HG02642 (cell line): ENCODE data around the gene GHITM.
"Not testable (repeated sequence)": the region's sequence is repeated elsewhere in the genome, so short reads cannot be mapped to it uniquely, and the experiment has no call there.

Experiments
- ATAC-seq: cut with Tn5 transposase; IDR thresholded peaks from one replicate; pipeline ENCODE4 v1.9.1; 2021; ENCODE audit warnings: mild to moderate bottlenecking; ENCODE audit not compliant: unreplicated experiment, poor library complexity

The GHITM gene

DNA sequence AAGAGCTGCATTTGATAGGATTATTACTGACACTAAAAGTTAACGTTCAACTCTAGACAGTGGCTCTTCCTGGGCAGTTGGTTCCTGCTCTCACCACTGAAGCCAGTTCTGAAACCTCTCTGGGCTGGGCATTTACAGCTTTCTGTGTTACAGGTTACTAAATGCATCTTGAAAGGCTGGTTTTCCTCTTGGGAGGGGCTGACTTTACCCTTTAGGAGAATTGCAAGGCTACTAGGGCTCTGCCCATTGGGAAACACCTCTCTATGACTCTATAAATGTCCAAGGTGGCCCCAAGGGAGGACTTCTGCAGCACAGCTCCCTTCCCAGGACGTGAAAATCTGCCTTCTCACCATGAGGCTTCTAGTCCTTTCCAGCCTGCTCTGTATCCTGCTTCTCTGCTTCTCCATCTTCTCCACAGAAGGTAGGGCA lies 34.2 kb downstream of the GHITM start, which contains the start of gene GPR15LG:
TSS of gene GPR15LG (plus strand) at position 301 of the 429 bp plus-strand sequence. CDS start at position 352, 51 bp downstream.
- ATAC-seq, result peak; percentile 30

DNA sequence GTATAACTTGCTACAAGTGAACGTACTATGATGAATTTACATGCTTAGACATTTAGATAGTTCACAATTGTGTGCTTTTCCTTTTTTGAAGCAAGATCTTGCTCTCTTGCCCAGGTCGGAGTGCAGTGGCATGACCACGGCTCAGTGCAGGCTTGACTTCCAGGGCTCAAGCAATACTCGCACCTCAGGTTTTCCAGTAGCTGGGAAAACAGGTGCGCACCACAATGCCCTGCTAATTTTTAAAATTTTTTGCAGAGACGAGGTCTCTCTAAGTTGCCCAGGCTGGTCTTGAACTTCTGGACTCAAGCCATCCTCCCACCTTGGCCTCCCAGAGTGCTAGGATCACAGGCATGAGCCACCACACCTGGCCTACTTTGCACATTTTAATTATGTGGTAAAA lies 36.1 kb downstream of the GHITM start:
- no peak for ATAC-seq

DNA sequence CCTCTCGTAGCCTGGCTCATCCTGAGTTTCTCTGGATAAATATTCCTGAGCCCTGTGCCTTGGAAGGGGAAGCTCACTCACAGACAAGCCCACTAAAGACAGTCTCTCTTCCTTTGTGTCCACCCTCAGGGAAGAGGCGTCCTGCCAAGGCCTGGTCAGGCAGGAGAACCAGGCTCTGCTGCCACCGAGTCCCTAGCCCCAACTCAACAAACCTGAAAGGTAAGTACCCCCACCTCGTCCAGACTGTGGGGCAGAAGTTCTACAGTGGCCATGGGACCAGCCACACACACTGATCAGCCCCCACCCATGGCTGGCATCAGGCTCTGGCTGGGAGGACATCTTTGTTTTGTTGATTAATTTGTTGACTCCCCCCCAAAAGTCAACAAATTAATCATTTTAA lies 37.0 kb downstream of the GHITM start:
- ATAC-seq, result no peak

DNA sequence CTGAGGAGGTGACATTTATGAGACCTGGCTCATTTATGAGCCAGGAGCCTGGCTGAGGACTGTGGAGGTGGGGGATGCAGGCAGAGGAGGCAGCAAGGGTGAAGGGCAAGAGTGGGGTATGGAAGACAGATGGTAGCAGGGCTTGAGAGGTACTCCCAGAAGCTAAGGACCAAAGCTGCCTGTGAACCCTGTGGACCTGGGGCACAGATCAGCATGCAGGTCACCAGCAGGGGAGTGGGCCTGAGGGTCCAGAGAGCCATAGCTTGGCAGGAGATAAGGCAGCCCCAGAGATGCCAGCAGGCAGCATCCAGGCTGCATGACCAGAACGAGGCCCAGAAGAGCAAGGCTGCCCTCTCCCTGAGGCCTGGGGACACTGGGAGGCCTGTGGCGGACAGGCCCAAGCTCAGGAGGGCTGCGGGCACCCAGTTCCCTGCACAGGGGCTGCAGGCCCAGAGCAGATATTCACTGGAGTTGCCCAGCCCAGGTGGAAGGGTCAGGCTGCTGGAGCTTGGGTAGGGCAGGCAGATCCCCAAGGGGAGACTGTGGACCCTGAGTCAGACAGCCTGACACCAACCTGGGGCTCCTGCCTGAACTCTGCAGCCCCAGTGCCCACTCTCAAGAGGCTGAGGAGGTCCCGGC lies 37.6 kb downstream of the GHITM start:
- no peak for ATAC-seq

DNA sequence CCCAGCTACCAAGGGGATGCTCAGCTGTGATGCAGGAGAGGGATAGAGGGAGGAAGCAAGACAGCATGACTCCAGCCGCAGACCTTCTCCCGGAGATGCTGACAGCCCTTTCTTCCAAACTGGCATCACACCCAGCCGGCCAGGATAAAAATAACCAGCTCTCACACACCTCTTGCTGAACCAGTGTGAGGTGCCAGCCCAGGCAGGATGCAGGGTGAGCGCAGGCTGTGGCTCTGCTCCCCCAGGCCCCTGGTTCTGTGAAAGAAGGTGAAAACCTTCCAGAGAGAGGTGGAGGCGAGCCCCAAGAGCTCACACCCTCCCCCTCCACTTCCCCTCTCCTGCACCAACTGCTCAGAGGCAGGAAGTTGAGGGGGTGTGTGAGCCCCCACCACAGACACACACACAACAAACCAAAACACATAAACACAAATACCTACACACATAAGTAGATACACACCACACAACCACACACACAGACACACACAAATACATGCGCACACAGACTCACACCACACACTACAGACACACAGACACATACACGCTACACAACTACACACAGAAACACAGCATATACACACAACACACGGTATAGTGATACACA lies 38.3 kb downstream of the GHITM start:
- peak; percentile 36 for ATAC-seq

DNA sequence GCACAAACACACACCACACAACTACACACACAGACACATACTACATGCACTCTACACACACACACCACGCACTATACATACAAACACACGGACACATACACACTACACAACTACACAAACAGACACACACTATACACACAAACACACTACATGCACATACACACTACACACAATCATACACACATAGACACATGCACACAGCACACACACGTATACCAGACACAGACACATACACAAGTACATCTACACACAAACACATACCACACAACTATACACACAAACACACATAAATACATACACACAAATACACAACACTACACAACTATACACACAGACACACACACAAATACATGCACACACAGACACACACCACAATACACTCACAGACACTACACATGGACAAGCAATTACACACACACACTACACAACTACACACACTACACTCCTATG lies 38.9 kb downstream of the GHITM start:
- no peak for ATAC-seq

DNA sequence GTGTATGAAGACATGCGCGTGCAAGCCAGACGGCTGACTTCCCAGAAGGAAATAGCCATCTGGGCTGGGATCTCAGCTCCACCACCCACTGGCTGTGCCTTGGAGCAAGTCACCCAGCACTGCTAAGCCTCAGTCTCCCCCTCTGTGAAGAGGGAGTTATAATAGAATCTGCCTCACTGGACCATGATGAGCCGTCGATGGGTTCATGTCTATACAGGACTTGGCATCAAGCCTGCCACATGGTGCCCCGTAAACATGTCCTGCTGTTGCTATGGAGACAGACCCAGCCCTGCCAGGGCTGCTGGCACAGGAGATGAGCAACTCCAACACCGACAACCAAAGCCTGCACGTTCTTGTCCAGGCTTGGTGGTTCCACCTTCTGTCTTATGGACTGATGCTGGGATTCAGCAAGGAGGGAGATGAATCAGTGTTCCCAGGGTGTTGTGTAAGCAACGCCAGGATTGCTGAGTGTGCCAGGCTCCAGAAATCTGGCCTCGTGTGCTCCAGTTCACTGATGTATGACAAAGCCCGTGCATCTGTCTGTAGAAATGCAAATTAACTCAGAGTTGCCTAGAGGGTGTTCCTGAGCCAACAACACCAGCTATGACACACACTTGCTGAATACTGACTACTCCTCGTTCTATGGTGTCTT lies 39.9 kb downstream of the GHITM start:
- ATAC-seq, result peak; percentile 92

DNA sequence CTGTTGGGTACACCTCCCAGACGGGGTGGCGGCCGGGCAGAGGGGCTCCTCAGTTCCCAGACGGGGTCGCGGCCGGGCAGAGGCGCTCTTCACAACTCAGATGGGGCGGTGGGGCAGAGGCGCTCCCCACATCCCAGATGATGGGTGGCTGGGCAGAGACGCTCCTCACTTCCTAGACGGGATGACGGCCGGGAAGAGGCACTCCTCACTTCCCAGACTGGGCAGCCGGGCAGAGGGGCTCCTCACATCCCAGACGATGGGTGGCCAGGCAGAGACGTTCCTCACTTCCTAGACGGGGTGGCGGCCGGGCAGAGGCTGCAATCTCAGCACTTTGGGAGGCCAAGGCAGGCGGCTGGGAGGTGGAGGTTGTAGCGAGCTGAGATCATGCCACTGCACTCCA lies 41.1 kb downstream of the GHITM start:
- ATAC-seq, result not testable (repeated sequence)

DNA sequence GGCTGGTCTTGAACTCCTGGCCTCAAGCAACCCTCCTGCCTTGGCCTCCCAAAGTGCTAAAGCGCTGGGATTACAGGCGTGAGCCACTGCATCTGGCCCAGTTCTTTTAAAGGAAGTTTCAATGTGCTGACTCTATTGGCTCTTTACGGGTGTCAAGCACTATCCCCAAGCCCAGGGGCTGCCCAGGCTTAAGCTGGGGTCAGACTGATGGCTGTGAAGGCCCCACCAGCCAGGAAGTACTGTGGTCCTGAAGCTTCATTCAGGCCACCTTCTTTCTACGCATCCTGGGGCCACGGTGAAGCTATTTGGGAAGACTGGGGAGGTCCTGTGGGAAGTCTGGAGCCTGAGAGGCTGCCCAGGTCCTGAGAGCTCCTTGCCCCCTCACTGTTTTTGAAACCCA lies 42.3 kb downstream of the GHITM start:
- no peak for ATAC-seq

DNA sequence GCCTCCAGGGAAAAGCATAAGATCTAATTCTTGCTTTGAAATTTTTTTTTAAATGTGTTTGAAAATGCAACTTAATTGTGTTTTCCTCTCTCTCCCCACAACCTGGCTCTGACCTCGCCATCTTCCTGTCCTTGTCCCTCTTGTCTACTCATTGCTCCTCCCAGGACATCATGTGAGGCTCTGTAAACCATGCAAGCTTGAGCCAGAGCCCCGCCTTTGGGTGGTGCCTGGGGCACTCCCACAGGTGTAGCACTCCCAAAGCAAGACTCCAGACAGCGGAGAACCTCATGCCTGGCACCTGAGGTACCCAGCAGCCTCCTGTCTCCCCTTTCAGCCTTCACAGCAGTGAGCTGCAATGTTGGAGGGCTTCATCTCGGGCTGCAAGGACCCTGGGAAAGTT lies 45.2 kb downstream of the GHITM start:
- ATAC-seq, result no peak

DNA sequence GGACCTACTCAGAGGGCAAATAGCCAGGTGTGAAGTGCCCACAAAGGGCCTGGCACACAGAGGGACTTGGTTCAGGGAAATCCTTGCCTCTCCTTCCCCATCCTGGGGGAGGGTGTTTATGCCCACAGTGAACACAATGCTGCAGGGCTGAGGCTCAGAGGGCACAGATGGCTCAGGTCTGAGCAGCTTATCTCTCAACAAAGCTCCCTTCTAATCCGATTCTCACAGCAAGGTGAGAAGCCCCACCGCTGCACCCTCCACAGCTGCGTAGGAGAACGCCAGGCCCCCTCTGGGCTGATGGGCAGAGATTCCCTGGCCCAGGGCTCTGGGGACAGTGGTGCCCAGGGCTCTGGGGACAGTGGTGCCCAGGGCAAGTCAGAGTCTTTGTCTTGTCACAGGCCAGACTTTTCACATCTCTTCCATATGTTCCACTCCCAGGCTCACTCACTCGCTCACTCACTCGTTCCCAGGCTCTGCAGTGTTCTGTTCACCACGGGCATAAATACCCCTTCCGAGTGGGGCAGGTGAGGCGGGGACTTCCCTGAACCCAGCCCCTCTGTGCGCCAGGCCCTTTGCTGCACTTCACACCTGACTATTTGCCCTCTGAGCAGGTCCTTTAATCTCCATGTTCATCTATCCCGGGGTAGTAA lies 46.3 kb downstream of the GHITM start:
- ATAC-seq, result no peak

DNA sequence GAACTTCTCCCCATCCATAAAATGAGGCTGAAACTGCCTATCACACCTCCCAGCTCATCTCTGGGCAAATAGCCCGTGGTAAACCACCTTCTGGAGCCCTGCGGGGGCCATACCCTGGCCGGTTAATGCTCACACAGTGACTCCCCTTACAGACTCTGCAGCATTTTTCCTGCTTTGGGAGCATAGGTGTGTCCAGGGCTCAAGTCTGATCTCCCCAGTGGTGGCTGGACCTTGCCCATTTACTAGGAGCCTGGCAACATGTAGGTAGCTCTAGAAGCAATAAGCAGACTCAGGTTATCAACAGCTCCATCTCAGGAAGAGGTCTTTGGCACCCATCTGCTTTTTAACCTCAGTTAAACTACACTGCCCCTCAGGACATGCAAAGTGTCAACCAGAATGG lies 49.5 kb downstream of the GHITM start:
- ATAC-seq, result no peak

DNA sequence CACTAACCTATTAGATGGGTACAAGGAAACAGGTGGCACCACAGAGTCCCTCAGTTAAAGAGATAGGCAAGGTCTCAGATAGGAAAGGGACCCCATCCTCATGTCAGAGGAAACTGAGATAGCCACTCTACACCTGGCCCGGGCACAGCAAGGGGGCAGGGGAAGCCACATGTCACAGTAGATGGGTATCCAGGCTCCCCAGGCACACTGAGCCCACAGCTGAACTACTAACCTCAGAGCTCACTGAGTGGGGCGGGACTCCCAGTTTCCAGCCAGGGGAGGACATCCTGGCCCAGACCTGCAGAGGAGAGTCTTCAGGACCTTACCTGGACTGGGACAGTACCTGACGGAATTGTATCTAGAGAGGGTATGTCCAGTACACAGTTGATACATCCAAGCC lies 51.3 kb downstream of the GHITM start:
- ATAC-seq, result no peak

DNA sequence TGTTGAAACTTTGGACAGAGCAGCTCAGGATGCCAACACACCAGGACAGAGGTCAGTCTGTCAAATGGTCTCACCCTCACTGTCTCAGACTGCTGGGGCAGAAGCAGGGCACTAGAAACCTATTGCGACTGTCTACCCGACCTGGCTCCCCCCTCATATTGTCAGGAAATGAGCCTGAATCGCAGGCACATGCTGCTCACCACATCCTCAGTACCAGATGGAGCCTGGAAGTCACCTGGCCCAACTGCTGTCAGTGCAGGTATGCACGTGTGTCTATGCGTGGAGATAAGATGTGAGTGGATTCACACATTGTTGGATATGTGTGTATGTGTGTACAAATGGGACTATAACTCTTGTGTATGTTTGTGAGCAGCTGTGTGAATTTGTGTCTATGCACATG lies 51.8 kb downstream of the GHITM start:
- ATAC-seq, result no peak

DNA sequence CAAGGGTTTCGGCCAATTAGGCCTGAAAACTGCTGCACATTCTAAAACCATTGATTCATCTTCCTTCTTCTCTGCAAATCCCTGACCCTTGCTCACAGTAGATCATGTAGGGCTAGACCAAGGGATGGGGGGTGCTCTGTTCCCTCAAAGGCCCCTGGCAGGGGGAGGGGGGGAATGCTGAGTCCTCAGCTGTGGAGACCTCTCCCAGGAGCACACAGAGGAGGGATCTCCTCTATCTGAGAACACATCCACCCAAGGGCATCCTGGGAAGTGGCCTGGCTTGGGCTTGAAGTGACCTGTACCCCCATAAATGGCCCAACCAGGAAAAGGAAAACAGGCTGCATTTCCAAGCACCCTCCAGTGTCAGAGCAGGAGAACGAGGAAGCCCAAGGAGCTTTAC lies 54.0 kb downstream of the GHITM start:
- no peak for ATAC-seq

DNA sequence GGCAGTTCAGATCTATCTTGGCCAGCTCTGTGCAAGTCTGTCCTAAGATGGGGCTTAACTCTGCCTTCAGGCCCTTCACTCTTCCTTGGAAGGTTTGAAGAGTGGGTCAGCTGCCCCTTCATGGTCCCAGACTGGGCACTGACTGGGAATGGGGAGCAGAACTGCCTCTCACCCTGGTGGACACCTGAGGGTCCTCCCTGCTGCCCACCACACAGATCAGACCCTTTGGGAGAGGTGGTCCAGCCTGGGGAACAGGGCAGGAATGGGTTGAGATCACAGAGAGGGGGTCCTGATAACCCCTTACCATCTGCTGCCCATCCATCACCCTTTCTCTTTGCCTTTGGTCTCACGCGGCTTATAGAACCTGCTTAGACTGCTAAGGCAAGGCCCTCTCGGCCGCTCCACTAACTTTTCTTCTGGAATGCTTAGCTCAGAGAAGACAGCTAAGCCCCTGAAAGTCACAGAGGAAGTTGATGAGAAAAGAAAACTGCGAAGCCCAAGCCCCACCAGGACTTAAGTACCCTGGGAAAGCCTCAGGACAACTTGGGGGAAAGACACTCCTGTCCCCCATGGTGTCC lies 54.6 kb downstream of the GHITM start:
- no peak for ATAC-seq

DNA sequence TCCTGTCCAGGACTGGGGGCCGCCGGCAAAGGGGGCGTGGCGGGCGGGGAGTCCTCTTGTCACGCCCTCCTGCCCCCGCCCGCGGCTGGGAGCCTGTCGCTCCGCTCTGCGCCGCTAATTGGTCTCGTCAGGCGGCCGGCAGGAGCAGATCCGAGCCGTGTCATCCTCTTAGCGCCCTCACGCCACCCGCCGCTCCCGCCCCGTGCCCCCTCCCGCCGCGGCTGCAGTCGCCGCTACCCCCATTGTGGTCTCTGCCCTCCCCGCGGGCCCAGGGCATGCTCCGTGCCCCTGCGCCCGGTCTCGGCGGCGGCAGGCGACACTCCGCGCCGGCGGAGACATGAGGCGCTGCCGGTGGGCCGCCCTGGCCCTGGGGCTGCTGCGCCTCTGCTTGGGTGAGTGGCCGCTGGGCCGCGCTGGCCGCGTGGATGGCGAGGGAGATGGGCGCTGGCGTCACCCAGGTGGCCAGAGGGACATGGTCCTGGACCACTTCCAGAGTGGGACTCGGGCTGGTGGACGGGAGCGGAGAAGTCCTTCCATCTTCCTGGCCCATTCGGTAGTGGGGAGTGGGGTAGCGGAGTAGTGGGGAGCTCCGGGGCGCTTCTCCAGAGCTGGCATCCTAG lies 55.2 kb downstream of the GHITM start, which contains the start of gene CDHR1:
TSS of gene CDHR1 (plus strand) at position 114 of the 620 bp plus-strand sequence. CDS start at position 338, 224 bp downstream.
- peak; percentile 84 for ATAC-seq

DNA sequence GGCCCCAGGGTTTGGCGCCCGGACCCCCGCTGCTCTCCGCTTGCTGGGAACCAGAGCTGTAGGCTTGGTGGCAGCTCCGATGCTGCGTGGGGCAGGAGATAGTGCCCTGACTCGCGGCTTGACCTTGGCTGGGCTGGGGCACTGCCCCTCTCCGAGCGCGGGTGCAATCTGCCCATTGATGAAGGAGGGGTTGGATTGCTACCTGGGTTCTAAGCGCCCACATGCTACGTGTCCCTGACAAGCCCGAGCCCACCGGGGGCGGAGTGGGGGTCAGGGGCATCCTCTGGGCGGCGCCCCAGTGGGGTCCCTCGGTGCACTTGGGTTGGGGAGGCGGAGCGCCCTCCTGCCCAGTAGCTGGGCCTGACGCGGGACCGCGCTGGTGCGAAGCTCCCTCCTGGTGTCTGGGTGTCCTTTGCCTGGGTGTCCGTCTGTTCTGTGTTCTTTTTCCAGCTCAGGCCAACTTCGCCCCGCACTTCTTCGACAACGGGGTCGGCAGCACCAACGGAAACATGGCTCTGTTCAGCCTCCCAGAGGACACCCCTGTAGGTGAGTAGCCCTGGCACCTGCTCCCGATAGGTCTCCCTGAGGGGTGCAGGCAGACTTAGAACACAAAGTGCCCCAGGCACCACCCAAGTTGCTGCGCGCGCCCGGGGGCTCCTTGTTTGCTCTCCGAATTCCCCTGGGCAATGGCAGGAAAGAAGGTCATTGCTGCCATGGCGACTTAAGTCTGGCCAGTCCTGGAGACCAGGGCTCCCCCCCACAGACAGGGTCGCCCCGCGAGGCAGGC lies 55.9 kb downstream of the GHITM start:
- ATAC-seq, result no peak

DNA sequence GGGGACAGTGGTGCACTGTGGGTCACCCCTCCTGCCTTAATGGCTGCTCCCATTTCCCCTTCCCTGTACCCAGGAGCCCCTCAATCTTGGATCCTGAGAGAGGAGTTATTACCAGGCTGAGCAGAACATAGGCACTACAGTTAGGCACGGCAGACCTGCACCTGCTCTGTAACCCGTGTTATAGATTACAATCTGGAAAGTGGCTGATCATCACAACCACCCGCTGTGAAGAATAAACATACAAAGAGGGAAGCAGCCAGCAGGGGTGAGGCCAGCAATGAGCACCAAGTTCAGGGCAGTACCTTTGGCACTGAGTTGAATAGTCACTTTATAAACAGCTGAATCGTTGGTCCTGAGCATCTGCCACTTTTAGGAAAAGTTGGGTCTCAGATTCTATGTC lies 56.8 kb downstream of the GHITM start:
- ATAC-seq, result no peak
